Mammary epithelial cell (primary cell): ENCODE measurements around the gene SENP7.

Experiments used
- CTCF ChIP-seq, 2 donors: IDR thresholded peaks in 1 of 2; conservative IDR thresholded peaks in 1 of 2; 2 replicates each; pipeline ENCODE4 v1.5.1; 2011 to 2012; ENCODE audit warnings: inconsistent platforms in 2 of 2, low read length in 2 of 2, mild to moderate bottlenecking in 2 of 2, control low read depth in 1 of 2, low read depth in 1 of 2; ENCODE audit not compliant: insufficient read depth in 1 of 2; ENCODE audit errors: extremely low read depth in 1 of 2
- EZH2 ChIP-seq: IDR thresholded peaks from 2 replicates; pipeline ENCODE4 v1.6.1; 2012; ENCODE audit warnings: low read length, inconsistent platforms, borderline replicate concordance

- TF ChIP-seq CTCF (conservative IDR thresholded peaks at IDR 0.05 in 1 of 2, IDR thresholded peaks at IDR 0.05 in 1 of 2; ENCODE audit: extremely low read depth in 1 of 2, insufficient read depth in 1 of 2, low read depth in 1 of 2, low read length in 2 of 2) (no peak), EZH2 (no peak)
Observed at GRCh38 chr3:101533603-101533968, 20.6 kb upstream of the SENP7 start.
